ENCODE measurements around the gene TMEM225B. TPM values are rescaled to one million over a fixed set of nuclear protein-coding genes. Genes with fewer than 3 reads are reported as not detected.
"Not testable (repeated sequence)": the region's sequence is repeated elsewhere in the genome, so short reads cannot be mapped to it uniquely, and the experiment has no call there.

TMEM225B gene
- total RNA-seq, 1 experiment from 2014 or later, result 0.70 TPM

DNA sequence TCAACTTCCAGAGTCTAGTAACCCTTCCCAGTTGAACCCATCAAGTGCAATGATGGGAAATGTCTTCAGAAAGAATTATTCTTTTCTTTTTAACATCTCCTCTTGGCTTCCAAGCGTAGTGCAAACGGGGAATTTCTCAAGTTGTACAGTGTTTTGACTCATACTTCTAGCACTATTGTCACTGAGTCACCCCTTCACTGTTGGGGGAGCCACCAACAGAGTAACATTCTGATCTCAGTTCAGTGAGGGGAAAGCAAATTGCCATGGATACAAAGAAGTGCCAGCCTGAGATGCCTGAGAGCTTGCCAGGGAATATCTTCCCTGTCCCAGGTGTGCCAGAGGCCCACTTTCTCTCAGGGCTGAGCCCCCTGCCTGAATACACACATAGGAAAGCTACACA lies 50.8 kb downstream of the TMEM225B start:
- Mint-ChIP-seq H3K36me3 (ENCODE audit: insufficient read depth, unreplicated experiment) (peaks cover 15% of the 10 kb centered on the region), H3K27ac (ENCODE audit: low read depth, unreplicated experiment) (no peak overlapping the region), H3K4me1 (ENCODE audit: insufficient read depth, unreplicated experiment) (no peaks in the 10 kb centered on the region), H3K27me3 (ENCODE audit: insufficient read depth, unreplicated experiment) (no peaks in the 10 kb centered on the region), H3K4me3 (ENCODE audit: unreplicated experiment) (no peak overlapping the region), H3K9me3 (ENCODE audit: unreplicated experiment) (no peaks in the 10 kb centered on the region)
- ChIA-PET CTCF (no interaction called here), POLR2A (interaction anchor here (0.8 to 1.2 kb wide), 2 partner anchors 12 to 17 kb away, joined by 3 read pairs; no protein-coding TSS in a partner anchor)
- intact Hi-C loops (cut with micrococcal nuclease), result no loop called here
- TF ChIP-seq, protein P1, sequence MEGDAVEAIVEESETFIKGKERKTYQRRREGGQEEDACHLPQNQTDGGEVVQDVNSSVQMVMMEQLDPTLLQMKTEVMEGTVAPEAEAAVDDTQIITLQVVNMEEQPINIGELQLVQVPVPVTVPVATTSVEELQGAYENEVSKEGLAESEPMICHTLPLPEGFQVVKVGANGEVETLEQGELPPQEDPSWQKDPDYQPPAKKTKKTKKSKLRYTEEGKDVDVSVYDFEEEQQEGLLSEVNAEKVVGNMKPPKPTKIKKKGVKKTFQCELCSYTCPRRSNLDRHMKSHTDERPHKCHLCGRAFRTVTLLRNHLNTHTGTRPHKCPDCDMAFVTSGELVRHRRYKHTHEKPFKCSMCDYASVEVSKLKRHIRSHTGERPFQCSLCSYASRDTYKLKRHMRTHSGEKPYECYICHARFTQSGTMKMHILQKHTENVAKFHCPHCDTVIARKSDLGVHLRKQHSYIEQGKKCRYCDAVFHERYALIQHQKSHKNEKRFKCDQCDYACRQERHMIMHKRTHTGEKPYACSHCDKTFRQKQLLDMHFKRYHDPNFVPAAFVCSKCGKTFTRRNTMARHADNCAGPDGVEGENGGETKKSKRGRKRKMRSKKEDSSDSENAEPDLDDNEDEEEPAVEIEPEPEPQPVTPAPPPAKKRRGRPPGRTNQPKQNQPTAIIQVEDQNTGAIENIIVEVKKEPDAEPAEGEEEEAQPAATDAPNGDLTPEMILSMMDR (IDR thresholded peaks at IDR 0.05; ENCODE audit: unreplicated experiment), result no peak
- no peak for DNase-seq (ENCODE audit: unreplicated experiment)
- no TSS peak for BruUV-seq (replicated peaks)

DNA sequence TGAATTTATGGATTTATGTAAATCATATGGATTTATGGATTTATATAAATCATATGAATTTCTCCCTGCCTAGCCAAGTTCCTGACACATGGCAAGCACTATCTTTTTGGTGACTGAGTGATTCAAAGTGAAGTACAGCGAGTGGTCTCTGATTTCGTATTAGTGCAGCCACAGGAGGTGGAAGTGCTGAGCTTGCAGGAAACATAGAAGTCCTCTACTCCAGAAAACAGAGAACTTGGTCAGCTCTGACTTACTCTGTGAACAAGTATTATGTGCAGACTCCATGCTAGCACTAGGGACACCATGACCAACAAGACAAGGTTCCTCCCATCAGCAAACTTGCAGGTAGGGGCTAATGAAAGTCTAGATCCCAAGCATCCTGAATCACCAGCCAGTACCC lies 53.2 kb downstream of the TMEM225B start:
- ChIA-PET CTCF (no interaction called here), POLR2A (interaction anchor here (1.0 to 1.2 kb wide), 2 partner anchors 10 to 13 kb away, joined by 3 to 4 read pairs; no protein-coding TSS in a partner anchor)
- intact Hi-C loops (cut with micrococcal nuclease), result no loop called here
- H3K4me3 Mint-ChIP-seq (ENCODE audit: unreplicated experiment), result no peak overlapping the region
- BruUV-seq (replicated peaks), result no TSS peak
- peaks cover 3% of the 10 kb centered on the region for H3K36me3 Mint-ChIP-seq (ENCODE audit: insufficient read depth, unreplicated experiment)
- H3K27me3 Mint-ChIP-seq (ENCODE audit: insufficient read depth, unreplicated experiment), result no peaks in the 10 kb centered on the region
- no peak overlapping the region for H3K27ac Mint-ChIP-seq (ENCODE audit: low read depth, unreplicated experiment)
- TF ChIP-seq, protein P1 (IDR thresholded peaks at IDR 0.05; ENCODE audit: unreplicated experiment), result no peak
- no peak for DNase-seq (ENCODE audit: unreplicated experiment)
- no peaks in the 10 kb centered on the region for H3K9me3 Mint-ChIP-seq (ENCODE audit: unreplicated experiment)
- H3K4me1 Mint-ChIP-seq (ENCODE audit: insufficient read depth, unreplicated experiment), result no peaks in the 10 kb centered on the region

DNA sequence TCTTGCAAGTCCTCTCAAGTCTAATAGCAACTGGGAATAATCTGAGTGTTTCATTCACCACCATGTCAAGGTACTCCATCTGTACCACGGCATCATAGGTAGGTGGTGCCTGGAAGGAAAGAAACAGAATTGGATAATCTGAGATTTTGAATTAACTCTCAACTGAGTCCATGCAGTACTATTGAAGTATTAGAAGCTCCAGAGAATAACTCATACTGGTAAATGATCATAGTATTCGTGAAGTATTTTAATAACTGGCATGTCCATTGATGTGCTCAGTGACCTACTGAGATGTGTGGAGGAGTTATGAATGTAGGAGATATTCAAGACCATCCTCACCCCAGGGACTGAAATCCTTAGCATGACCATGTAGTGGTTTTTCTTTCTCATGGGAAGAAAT lies 54.6 kb downstream of the TMEM225B start:
- H3K36me3 Mint-ChIP-seq (ENCODE audit: insufficient read depth, unreplicated experiment), result no peaks in the 10 kb centered on the region
- intact Hi-C loops (cut with micrococcal nuclease), result no loop called here

DNA sequence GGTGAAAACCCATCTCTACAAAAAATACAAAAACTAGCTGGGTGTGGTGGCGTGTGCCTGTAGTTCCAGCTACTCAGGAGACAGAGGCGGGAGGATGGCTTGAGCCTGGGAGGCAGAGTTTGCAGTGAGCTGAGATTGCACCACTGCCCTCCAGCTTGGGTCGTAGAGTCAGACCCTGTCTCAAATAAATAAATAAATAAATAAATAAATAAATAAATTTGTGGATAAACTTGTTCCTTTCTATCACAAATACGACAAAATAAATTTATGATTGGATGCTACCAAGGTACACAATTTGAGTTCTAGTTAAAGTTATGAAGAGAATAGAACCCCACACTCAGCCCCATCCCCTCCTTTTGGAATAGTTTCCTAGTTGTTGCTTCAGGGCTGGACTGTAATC lies 55.2 kb downstream of the TMEM225B start:
- H3K36me3 Mint-ChIP-seq (ENCODE audit: insufficient read depth, unreplicated experiment); H3K27me3 Mint-ChIP-seq (ENCODE audit: insufficient read depth, unreplicated experiment); intact Hi-C loops (cut with micrococcal nuclease); H3K27ac Mint-ChIP-seq (ENCODE audit: low read depth, unreplicated experiment); H3K9me3 Mint-ChIP-seq (ENCODE audit: unreplicated experiment); BruUV-seq (replicated peaks); DNase-seq (ENCODE audit: unreplicated experiment); H3K4me1 Mint-ChIP-seq (ENCODE audit: insufficient read depth, unreplicated experiment); H3K4me3 Mint-ChIP-seq (ENCODE audit: unreplicated experiment): not testable (repeated sequence)
- POLR2A ChIA-PET, result interaction anchor here (0.7 kb wide), 1 partner anchor 274 kb away, joined by 3 read pairs; no protein-coding TSS in a partner anchor
- CTCF ChIA-PET, result interaction anchor here (1.2 kb wide), 1 partner anchor 86 kb away, joined by 5 read pairs; no protein-coding TSS in a partner anchor

More for the DNA sequence above, 54.6 kb downstream of the TMEM225B start:
- BruUV-seq (replicated peaks), result no TSS peak
- Mint-ChIP-seq H3K4me3 (ENCODE audit: unreplicated experiment) (no peak overlapping the region), H3K27me3 (ENCODE audit: insufficient read depth, unreplicated experiment) (no peaks in the 10 kb centered on the region), H3K4me1 (ENCODE audit: insufficient read depth, unreplicated experiment) (no peaks in the 10 kb centered on the region), H3K27ac (ENCODE audit: low read depth, unreplicated experiment) (no peak overlapping the region), H3K9me3 (ENCODE audit: unreplicated experiment) (no peaks in the 10 kb centered on the region)
- ChIA-PET POLR2A (interaction anchor here (0.7 to 1.3 kb wide), 2 partner anchors 8 to 274 kb away, joined by 3 to 4 read pairs; no protein-coding TSS in a partner anchor), CTCF (no interaction called here)
- DNase-seq (ENCODE audit: unreplicated experiment), result no peak
- TF ChIP-seq, protein P1 (IDR thresholded peaks at IDR 0.05; ENCODE audit: unreplicated experiment), result no peak

DNA sequence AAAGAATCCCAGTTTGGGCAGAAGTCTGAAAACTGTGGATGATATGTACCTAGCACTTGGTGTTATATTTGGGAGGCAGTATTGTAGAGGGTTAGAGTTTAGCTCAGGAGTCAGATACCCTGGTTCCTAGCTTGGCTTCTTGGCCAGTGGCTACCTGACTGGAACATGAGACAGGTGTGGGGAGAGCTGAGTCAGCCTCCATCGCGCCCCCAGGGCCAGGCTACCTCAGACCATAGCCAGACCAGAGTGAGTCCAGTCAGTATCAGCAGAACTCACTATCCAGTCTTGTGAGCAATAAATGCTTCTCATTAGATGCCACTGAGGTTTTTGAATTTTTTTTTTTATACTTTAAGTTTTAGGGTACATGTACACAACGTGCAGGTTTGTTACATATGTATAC lies 55.7 kb downstream of the TMEM225B start:
- H3K27me3 Mint-ChIP-seq (ENCODE audit: insufficient read depth, unreplicated experiment), result no peaks in the 10 kb centered on the region
- TF ChIP-seq, protein P1 (IDR thresholded peaks at IDR 0.05; ENCODE audit: unreplicated experiment), result no peak
- H3K4me1 Mint-ChIP-seq (ENCODE audit: insufficient read depth, unreplicated experiment), result no peaks in the 10 kb centered on the region
- no peak overlapping the region for H3K4me3 Mint-ChIP-seq (ENCODE audit: unreplicated experiment)
- no peaks in the 10 kb centered on the region for H3K9me3 Mint-ChIP-seq (ENCODE audit: unreplicated experiment)
- intact Hi-C loops (cut with micrococcal nuclease), result no loop called here
- BruUV-seq (replicated peaks), result no TSS peak
- peak; percentile 8 for DNase-seq (ENCODE audit: unreplicated experiment)
- no peaks in the 10 kb centered on the region for H3K36me3 Mint-ChIP-seq (ENCODE audit: insufficient read depth, unreplicated experiment)
- ChIA-PET POLR2A (no interaction called here), CTCF (interaction anchor here (1.2 kb wide), 1 partner anchor 85 kb away, joined by 5 read pairs; no protein-coding TSS in a partner anchor)
- no peak overlapping the region for H3K27ac Mint-ChIP-seq (ENCODE audit: low read depth, unreplicated experiment)

DNA sequence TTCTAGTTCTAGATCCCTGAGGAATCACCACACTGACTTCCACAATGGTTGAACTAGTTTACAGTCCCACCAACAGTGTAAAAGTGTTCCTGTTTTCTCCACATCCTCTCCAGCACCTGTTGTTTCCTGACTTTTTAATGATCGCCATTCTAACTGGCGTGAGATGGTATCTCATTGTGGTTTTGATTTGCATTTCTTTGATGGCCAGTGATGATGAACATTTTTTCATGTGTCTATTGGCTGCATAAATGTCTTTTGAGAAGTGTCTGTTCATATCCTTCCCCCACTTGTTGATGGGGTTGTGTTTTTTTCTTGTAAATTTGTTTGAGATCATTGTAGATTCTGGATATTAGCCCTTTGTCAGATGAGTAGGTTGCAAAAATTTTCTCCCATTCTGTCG lies 56.6 kb downstream of the TMEM225B start:
- H3K4me3 Mint-ChIP-seq (ENCODE audit: unreplicated experiment); DNase-seq (ENCODE audit: unreplicated experiment); H3K27me3 Mint-ChIP-seq (ENCODE audit: insufficient read depth, unreplicated experiment); BruUV-seq (replicated peaks); H3K27ac Mint-ChIP-seq (ENCODE audit: low read depth, unreplicated experiment); H3K4me1 Mint-ChIP-seq (ENCODE audit: insufficient read depth, unreplicated experiment); intact Hi-C loops (cut with micrococcal nuclease); CTCF ChIA-PET; H3K9me3 Mint-ChIP-seq (ENCODE audit: unreplicated experiment); H3K36me3 Mint-ChIP-seq (ENCODE audit: insufficient read depth, unreplicated experiment); POLR2A ChIA-PET: not testable (repeated sequence)

All from MCF 10A (cell line).